Keratinocyte (primary cell): Measurements from ENCODE around the gene DEPDC5.

Experiments
- EZH2 ChIP-seq: IDR thresholded peaks from one replicate; pipeline ENCODE4 v1.6.1; 2012; ENCODE audit warnings: inconsistent platforms, mild to moderate bottlenecking, low read length, moderate library complexity
- TF ChIP-seq, protein P1 (sequence below), 3 experiments: IDR thresholded peaks in 1 of 3; conservative IDR thresholded peaks in 1 of 3; optimal IDR thresholded peaks in 1 of 3; 2 replicates in 2 of 3; 3 replicates in 1 of 3; pipeline versions ENCODE3 to v1.5.1; 2011; ENCODE audit warnings: low read length in 3 of 3, mild to moderate bottlenecking in 3 of 3, moderate library complexity in 2 of 3, control low read depth in 1 of 3, inconsistent platforms in 1 of 3; ENCODE audit not compliant: insufficient read depth in 2 of 3; ENCODE audit errors: extremely low read depth in 1 of 3

DNA sequence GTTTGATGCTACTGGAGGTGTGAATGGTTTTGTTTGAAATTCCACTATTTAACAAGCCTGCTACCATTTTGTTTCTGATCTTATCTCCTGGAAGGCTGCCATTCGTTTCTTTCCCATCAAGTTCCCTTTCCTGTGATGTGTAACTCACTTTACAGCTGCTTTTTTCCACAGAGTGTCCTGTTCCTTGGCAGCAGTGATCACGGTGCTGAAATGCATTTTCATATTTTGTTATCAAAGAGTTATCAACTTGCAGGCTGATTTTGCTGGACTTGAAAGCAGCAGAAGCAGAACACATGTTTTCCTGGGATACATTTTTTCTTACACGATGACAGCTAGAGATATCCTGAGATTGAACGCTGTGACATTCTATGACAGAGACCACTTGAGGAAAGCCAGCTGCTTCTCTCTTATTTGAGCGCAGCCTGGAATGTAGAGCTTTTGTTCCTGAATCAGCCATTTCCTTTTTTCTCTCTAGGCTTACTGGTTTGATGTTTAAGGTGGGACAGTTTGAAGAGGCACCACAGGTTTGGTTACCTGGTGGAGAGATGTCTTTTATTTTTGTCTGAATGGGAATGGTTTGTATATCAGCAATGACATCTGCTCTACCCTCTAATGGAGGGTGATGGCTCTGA is 38.6 kb upstream of the DEPDC5 start:
- TF ChIP-seq, protein P1, sequence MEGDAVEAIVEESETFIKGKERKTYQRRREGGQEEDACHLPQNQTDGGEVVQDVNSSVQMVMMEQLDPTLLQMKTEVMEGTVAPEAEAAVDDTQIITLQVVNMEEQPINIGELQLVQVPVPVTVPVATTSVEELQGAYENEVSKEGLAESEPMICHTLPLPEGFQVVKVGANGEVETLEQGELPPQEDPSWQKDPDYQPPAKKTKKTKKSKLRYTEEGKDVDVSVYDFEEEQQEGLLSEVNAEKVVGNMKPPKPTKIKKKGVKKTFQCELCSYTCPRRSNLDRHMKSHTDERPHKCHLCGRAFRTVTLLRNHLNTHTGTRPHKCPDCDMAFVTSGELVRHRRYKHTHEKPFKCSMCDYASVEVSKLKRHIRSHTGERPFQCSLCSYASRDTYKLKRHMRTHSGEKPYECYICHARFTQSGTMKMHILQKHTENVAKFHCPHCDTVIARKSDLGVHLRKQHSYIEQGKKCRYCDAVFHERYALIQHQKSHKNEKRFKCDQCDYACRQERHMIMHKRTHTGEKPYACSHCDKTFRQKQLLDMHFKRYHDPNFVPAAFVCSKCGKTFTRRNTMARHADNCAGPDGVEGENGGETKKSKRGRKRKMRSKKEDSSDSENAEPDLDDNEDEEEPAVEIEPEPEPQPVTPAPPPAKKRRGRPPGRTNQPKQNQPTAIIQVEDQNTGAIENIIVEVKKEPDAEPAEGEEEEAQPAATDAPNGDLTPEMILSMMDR (optimal IDR thresholded peaks at IDR 0.05 in 1 of 3, IDR thresholded peaks at IDR 0.05 in 1 of 3, conservative IDR thresholded peaks at IDR 0.05 in 1 of 3; ENCODE audit: extremely low read depth in 1 of 3, insufficient read depth in 2 of 3, low read length in 3 of 3) = no peak
- TF ChIP-seq EZH2 = no peak
